GM18499 (cell line): ENCODE data around the gene TBC1D2B.

Experiments used
- ATAC-seq: cut with Tn5 transposase; IDR thresholded peaks from one replicate; pipeline ENCODE4 v1.9.1; 2021; ENCODE audit warnings: moderate number of reproducible peaks; ENCODE audit not compliant: insufficient read depth, unreplicated experiment

The TBC1D2B gene

GRCh38 chr15:78075490-78076230 lies 1.9 kb downstream of the TBC1D2B start:
- ATAC-seq, result no peak

GRCh38 chr15:78073046-78073787 lies 4.3 kb downstream of the TBC1D2B start:
- no peak for ATAC-seq

GRCh38 chr15:78072080-78072892 lies 5.2 kb downstream of the TBC1D2B start:
- no peak for ATAC-seq

- no peak for ATAC-seq
Observed at GRCh38 chr15:78071383-78071782, 6.1 kb downstream of the TBC1D2B start.

GRCh38 chr15:78070049-78070700 lies 7.3 kb downstream of the TBC1D2B start:
- ATAC-seq, result no peak

GRCh38 chr15:78069462-78070029 lies 8.0 kb downstream of the TBC1D2B start:
- no peak for ATAC-seq

- ATAC-seq, result no peak
Observed at GRCh38 chr15:78069052-78069414, 8.5 kb downstream of the TBC1D2B start.

- ATAC-seq, result no peak
Observed at GRCh38 chr15:78067328-78068228, 9.9 kb downstream of the TBC1D2B start.

- ATAC-seq, result no peak
Observed at GRCh38 chr15:78065973-78066946, 11.3 kb downstream of the TBC1D2B start.

GRCh38 chr15:78065284-78065872 lies 12.1 kb downstream of the TBC1D2B start:
- no peak for ATAC-seq

- ATAC-seq, result no peak
Observed at GRCh38 chr15:78064544-78064943, 13.0 kb downstream of the TBC1D2B start.

- ATAC-seq, result no peak
Observed at GRCh38 chr15:78063970-78064385, 13.5 kb downstream of the TBC1D2B start.

- ATAC-seq, result no peak
Observed at GRCh38 chr15:78063217-78063616, 14.3 kb downstream of the TBC1D2B start.

- ATAC-seq, result no peak
Observed at GRCh38 chr15:78061963-78062427, 15.5 kb downstream of the TBC1D2B start.

- ATAC-seq, result no peak
Observed at GRCh38 chr15:78060232-78060631, 17.3 kb downstream of the TBC1D2B start.

GRCh38 chr15:78059110-78059839 lies 18.2 kb downstream of the TBC1D2B start:
- ATAC-seq, result no peak

GRCh38 chr15:78058401-78058935 lies 19.0 kb downstream of the TBC1D2B start:
- no peak for ATAC-seq
